Fibroblast of lung (primary cell): Measurements from ENCODE around the gene BPGM.

ENCODE experiments used
- EZH2 ChIP-seq: IDR thresholded peaks from 2 replicates; pipeline ENCODE4 v1.5.1; 2012; ENCODE audit warnings: low read length, control low read depth, mild to moderate bottlenecking; ENCODE audit errors: missing control alignments
- TF ChIP-seq, protein P1 (sequence below), 2 donors: IDR thresholded peaks in 1 of 2; conservative IDR thresholded peaks in 1 of 2; 1 replicate in 1 of 2; 2 replicates in 1 of 2; pipeline ENCODE4 v1.5.1; 2011 to 2012; ENCODE audit warnings: low read length in 2 of 2, control low read depth in 1 of 2, inconsistent platforms in 1 of 2, low read depth in 1 of 2, mild to moderate bottlenecking in 1 of 2

DNA sequence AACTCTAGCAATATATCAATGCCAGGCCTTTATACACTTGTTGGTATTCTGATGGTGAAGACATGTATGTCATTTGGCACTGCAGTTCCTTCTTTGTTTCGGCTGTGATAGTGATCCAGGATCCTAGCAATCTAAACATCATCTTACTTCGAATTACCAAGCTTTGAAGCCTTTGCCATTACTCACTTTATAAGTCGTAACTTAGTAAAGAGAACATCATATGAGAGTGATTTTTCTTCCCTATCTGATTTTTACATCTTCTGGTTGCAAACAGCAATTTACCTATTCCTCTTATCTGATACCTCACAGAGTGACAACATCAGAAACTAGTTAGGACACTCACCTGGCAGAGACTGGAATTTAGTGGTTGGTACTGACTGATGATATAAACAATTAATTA, 7.6 kb upstream of the BPGM start:
- TF ChIP-seq, protein P1, sequence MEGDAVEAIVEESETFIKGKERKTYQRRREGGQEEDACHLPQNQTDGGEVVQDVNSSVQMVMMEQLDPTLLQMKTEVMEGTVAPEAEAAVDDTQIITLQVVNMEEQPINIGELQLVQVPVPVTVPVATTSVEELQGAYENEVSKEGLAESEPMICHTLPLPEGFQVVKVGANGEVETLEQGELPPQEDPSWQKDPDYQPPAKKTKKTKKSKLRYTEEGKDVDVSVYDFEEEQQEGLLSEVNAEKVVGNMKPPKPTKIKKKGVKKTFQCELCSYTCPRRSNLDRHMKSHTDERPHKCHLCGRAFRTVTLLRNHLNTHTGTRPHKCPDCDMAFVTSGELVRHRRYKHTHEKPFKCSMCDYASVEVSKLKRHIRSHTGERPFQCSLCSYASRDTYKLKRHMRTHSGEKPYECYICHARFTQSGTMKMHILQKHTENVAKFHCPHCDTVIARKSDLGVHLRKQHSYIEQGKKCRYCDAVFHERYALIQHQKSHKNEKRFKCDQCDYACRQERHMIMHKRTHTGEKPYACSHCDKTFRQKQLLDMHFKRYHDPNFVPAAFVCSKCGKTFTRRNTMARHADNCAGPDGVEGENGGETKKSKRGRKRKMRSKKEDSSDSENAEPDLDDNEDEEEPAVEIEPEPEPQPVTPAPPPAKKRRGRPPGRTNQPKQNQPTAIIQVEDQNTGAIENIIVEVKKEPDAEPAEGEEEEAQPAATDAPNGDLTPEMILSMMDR (conservative IDR thresholded peaks at IDR 0.05 in 1 of 2, IDR thresholded peaks at IDR 0.05 in 1 of 2; ENCODE audit: low read depth in 1 of 2, low read length in 2 of 2), result no peak
- no peak for TF ChIP-seq EZH2
